Frontal cortex (tissue), 4 donors: ENCODE data around the gene FBP1. TPM values are rescaled to one million over a fixed set of nuclear protein-coding genes. Genes with fewer than 3 reads are reported as not detected.

ENCODE experiments used
- DNase-seq, 2 donors: peaks; one replicate each; pipeline ENCODE4 v3.0.0; 2012; ENCODE audit warnings: low spot score in 2 of 2
- FAIRE-seq: peaks from 2 replicates; lab custom pipeline; 2012; peaks lifted over from hg19 to GRCh38; lab: Jason Lieb, UNC
- total RNA-seq: library from RNA; depleted of rRNA; stranded (reverse); fragments of >200 nt; gene quantifications from one replicate; pipeline ENCODE4 v1.2.3, GENCODE V29; 2014
- donor health status: control.
- donor health status: control.
- donor health status: control.

Gene FBP1
- total RNA-seq, 1 donor from 2014 or later: not detected

- FAIRE-seq (no peak), DNase-seq (no peak)
These were observed 17.9 kb upstream of the FBP1 start for GRCh38 chr9:94657021-94657725.

- DNase-seq: no peak
- no peak for FAIRE-seq
These were observed 16.9 kb upstream of the FBP1 start for GRCh38 chr9:94656200-94656599.

GRCh38 chr9:94655739-94656138, 16.4 kb upstream of the FBP1 start:
- DNase-seq (no peak), FAIRE-seq (no peak)

- no peak for FAIRE-seq
- no peak for DNase-seq
These were observed 15.0 kb upstream of the FBP1 start for GRCh38 chr9:94654165-94654894.

- FAIRE-seq (no peak), DNase-seq (no peak)
These were observed 11.6 kb upstream of the FBP1 start for GRCh38 chr9:94650949-94651348.

GRCh38 chr9:94649100-94649819, 9.9 kb upstream of the FBP1 start:
- DNase-seq (no peak), FAIRE-seq (no peak)

- no peak for FAIRE-seq
- DNase-seq: no peak
These were observed 8.9 kb upstream of the FBP1 start for GRCh38 chr9:94648185-94648584.

GRCh38 chr9:94645901-94646300, 6.6 kb upstream of the FBP1 start:
- no peak for FAIRE-seq
- DNase-seq: no peak

- FAIRE-seq (no peak), DNase-seq (peak in 1 of 2 donors; percentile 46)
These were observed 5.2 kb upstream of the FBP1 start for GRCh38 chr9:94644543-94644942.

GRCh38 chr9:94643741-94644140, 4.4 kb upstream of the FBP1 start:
- DNase-seq (no peak), FAIRE-seq (no peak)

GRCh38 chr9:94643176-94643575, 3.9 kb upstream of the FBP1 start:
- FAIRE-seq: no peak
- no peak for DNase-seq

GRCh38 chr9:94642501-94642900, 3.2 kb upstream of the FBP1 start:
- DNase-seq (no peak), FAIRE-seq (no peak)

- FAIRE-seq: no peak
- no peak for DNase-seq
These were observed 670 bp upstream of the FBP1 start for GRCh38 chr9:94639999-94640376.

GRCh38 chr9:94638335-94639060, 820 bp downstream of the FBP1 start:
- FAIRE-seq (no peak), DNase-seq (no peak)

- DNase-seq (no peak), FAIRE-seq (no peak)
These were observed 6.6 kb downstream of the FBP1 start for GRCh38 chr9:94632737-94633136.

GRCh38 chr9:94631599-94631998, 7.7 kb downstream of the FBP1 start:
- no peak for DNase-seq
- FAIRE-seq: no peak

GRCh38 chr9:94630833-94631232, 8.5 kb downstream of the FBP1 start:
- no peak for DNase-seq
- FAIRE-seq: no peak

- FAIRE-seq: no peak
These were observed 9.0 kb downstream of the FBP1 start for GRCh38 chr9:94630281-94630680.

GRCh38 chr9:94627287-94627686, 12.0 kb downstream of the FBP1 start:
- FAIRE-seq (no peak), DNase-seq (no peak)

More at GRCh38 chr9:94630281-94630680, 9.0 kb downstream of the FBP1 start:
- DNase-seq: no peak

- DNase-seq (no peak), FAIRE-seq (no peak)
These were observed 13.5 kb downstream of the FBP1 start for GRCh38 chr9:94625835-94626234.
